A549 (cell line): ENCODE data around the gene TPPP3.

Source experiments
- CHD4 ChIP-seq: fragments of 200-600 bp; sonication (generic); IDR thresholded peaks from 2 replicates; pipeline ENCODE4 v1.6.1; 2016; ENCODE audit warnings: antibody characterized with exemption, mild to moderate bottlenecking, borderline replicate concordance
- CTCF ChIP-seq: fragments of >200 bp; sonication (Bioruptor Twin); formaldehyde crosslinking; IDR thresholded peaks from 3 replicates; pipeline ENCODE4 v1.5.1; 2016
- EP300 ChIP-seq, 2 experiments: fragments of >200 bp; sonication (Bioruptor Twin); formaldehyde crosslinking; IDR thresholded peaks; 2 replicates in 1 of 2; 3 replicates in 1 of 2; pipeline ENCODE4 v1.6.1; 2016 to 2017
- HEYL ChIP-seq: fragments of 250-450 bp; sonication (Bioruptor Pico); IDR thresholded peaks from 2 replicates; pipeline ENCODE4 v1.8.0; 2021; ENCODE audit warnings: mild to moderate bottlenecking, moderate library complexity
- KDM5A ChIP-seq: fragments of 200-600 bp; sonication (generic); IDR thresholded peaks from 2 replicates; pipeline ENCODE4 v1.6.1; 2016; ENCODE audit warnings: antibody characterized with exemption, mild to moderate bottlenecking
- MAFK ChIP-seq: fragments of 450-650 bp; IDR thresholded peaks from 2 replicates; pipeline ENCODE4 v1.6.1; 2014; ENCODE audit not compliant: partially characterized antibody
- MAZ ChIP-seq: fragments of 150-350 bp; IDR thresholded peaks from 2 replicates; pipeline ENCODE4 v1.6.1; 2014; ENCODE audit warnings: antibody characterized with exemption, low read depth, low read length, borderline replicate concordance
- MYC ChIP-seq: IDR thresholded peaks from 2 replicates; pipeline ENCODE4 v1.6.1; 2012; ENCODE audit warnings: mild to moderate bottlenecking, inconsistent platforms, low read length, improper control_type of control experiment, borderline replicate concordance
- NFE2L2 ChIP-seq: fragments of 150-350 bp; conservative IDR thresholded peaks from 2 replicates; pipeline ENCODE4 v1.6.1; 2014; ENCODE audit warnings: low read length
- POLR2A ChIP-seq: IDR thresholded peaks from 2 replicates; pipeline ENCODE4 v1.6.1; 2012; ENCODE audit warnings: mild to moderate bottlenecking, low read length
- RAD21 ChIP-seq, 2 experiments: fragments of >200 bp in 1 of 2; sonication (Bioruptor Twin) in 1 of 2; formaldehyde crosslinking in 1 of 2; IDR thresholded peaks in 1 of 2; conservative IDR thresholded peaks in 1 of 2; 2 replicates in 1 of 2; 3 replicates in 1 of 2; pipeline ENCODE4 v1.6.1; 2012 to 2018; ENCODE audit warnings: inconsistent platforms in 1 of 2
- RNF2 ChIP-seq: fragments of 200-600 bp; sonication (generic); IDR thresholded peaks from 2 replicates; pipeline ENCODE4 v1.6.1; 2016; ENCODE audit warnings: low read depth, mild to moderate bottlenecking, antibody characterized with exemption, moderate library complexity, borderline replicate concordance

DNA sequence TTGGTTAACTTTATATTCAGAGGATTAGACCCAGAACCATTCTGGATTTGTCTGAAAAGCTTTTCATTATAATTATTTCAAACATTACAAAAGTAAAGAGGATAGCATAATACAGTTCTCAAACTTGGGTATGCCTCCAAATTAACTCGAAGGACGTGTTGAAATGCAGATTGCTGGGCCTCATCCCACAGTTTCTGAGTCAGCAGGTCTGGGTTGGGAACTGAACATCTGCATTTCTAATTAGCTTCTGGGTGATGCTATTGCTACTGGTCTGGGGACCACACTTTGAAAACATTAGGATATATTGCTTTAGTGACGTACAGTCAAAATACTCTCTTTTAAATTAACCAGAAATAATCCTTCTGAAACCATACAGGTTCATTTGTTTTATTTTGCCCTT is 10.0 kb downstream of the TPPP3 start:
- TF ChIP-seq NFE2L2 = no peak
- TF ChIP-seq CTCF = no peak
- TF ChIP-seq POLR2A = no peak
- TF ChIP-seq RNF2 = no peak
- no peak for TF ChIP-seq HEYL (CRISPR knock-in tag)
- no peak for TF ChIP-seq MAFK
- no peak for TF ChIP-seq CHD4
- no peak for TF ChIP-seq KDM5A
- TF ChIP-seq MAZ = no peak
- no peak for TF ChIP-seq EP300 (IDR thresholded peaks at IDR 0.05)
- TF ChIP-seq MYC = no peak
- TF ChIP-seq RAD21 (conservative IDR thresholded peaks at IDR 0.05 in 1 of 2, IDR thresholded peaks at IDR 0.05 in 1 of 2) = no peak
